ENCODE measurements around the gene R3HDM2.

DNA sequence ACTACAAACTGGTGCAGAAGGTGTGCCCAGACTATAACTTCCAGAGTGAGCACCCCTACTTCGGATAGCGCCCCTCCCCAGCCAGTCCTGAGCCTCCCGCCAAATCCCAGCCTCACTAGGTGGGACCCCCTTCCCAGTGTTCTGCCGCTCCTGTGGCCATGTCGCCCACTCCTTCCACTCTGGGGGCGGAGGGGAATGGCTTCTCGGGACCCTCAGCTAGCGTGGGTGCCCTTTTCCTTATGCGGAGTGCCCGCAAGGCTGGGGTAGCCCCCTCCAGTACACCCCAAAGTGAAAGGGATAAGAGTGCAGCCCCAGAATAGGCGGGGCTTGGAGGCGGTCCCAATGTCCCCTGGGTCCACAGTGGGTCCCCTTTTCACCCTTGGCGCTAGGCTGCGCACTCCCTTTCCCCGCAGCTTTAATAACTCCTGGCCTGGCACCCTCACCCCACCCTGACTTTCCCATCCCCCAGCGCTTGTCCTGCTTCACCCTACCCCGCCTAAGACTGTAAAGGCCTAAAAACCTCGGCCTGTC is 205.1 kb downstream of the R3HDM2 start:
- TF ChIP-seq, protein P1, sequence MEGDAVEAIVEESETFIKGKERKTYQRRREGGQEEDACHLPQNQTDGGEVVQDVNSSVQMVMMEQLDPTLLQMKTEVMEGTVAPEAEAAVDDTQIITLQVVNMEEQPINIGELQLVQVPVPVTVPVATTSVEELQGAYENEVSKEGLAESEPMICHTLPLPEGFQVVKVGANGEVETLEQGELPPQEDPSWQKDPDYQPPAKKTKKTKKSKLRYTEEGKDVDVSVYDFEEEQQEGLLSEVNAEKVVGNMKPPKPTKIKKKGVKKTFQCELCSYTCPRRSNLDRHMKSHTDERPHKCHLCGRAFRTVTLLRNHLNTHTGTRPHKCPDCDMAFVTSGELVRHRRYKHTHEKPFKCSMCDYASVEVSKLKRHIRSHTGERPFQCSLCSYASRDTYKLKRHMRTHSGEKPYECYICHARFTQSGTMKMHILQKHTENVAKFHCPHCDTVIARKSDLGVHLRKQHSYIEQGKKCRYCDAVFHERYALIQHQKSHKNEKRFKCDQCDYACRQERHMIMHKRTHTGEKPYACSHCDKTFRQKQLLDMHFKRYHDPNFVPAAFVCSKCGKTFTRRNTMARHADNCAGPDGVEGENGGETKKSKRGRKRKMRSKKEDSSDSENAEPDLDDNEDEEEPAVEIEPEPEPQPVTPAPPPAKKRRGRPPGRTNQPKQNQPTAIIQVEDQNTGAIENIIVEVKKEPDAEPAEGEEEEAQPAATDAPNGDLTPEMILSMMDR (IDR thresholded peaks at IDR 0.05), result no peak
- TF ChIP-seq POLR2A (IDR thresholded peaks at IDR 0.05), result no peak
